Keratinocyte (primary cell): ENCODE data around the gene KIF1C. TPM values are rescaled to one million over a fixed set of nuclear protein-coding genes. Genes with fewer than 3 reads are reported as not detected.
A peak's percentile ranks its signal among the peaks of the same experiment; 100 is the strongest.

Experiments
- DNase-seq: peaks from one replicate; pipeline ENCODE4 v3.0.0-alpha.2; 2011; ENCODE audit warnings: low read depth, missing footprints, low spot score
- FAIRE-seq: peaks from 2 replicates; lab custom pipeline; 2011; peaks lifted over from hg19 to GRCh38; lab: Jason Lieb, UNC
- H2AFZ ChIP-seq: 2 replicates; pipeline ENCODE4 v1.6.0; 2012; ENCODE audit warnings: low read length, control low read depth, inconsistent platforms; ENCODE audit not compliant: control insufficient read depth
- H3K27ac ChIP-seq: 2 replicates; pipeline ENCODE4 v1.5.1; 2011; ENCODE audit warnings: low read length; ENCODE audit not compliant: control insufficient read depth, insufficient read depth
- H3K27me3 ChIP-seq: 3 replicates; pipeline ENCODE4 v1.6.0; 2011; ENCODE audit warnings: low read length; ENCODE audit not compliant: control insufficient read depth, insufficient read depth; ENCODE audit errors: extremely low read depth
- H3K36me3 ChIP-seq, 2 experiments: 2 replicates in 1 of 2; 3 replicates in 1 of 2; pipeline ENCODE4 v1.5.1; 2011; ENCODE audit warnings: low read length in 2 of 2, mild to moderate bottlenecking in 1 of 2; ENCODE audit not compliant: control insufficient read depth in 2 of 2, insufficient read depth in 2 of 2; ENCODE audit errors: extremely low read depth in 1 of 2
- H3K4me1 ChIP-seq: 3 replicates; pipeline ENCODE4 v1.5.1; 2011; ENCODE audit warnings: low read length; ENCODE audit not compliant: control insufficient read depth, insufficient read depth; ENCODE audit errors: extremely low read depth
- H3K4me2 ChIP-seq: 3 replicates; pipeline ENCODE4 v1.6.0; 2011; ENCODE audit warnings: low read depth, low read length; ENCODE audit not compliant: control insufficient read depth, insufficient read depth; ENCODE audit errors: extremely low read depth
- H3K4me3 ChIP-seq, 3 experiments: fragments of 200-600 bp in 1 of 3; sonication (generic) in 1 of 3; 2 replicates in 2 of 3; 3 replicates in 1 of 3; pipeline ENCODE4 v1.5.1; 2011 to 2016; ENCODE audit warnings: low read length in 3 of 3, mild to moderate bottlenecking in 3 of 3, control low read depth in 2 of 3, inconsistent platforms in 1 of 3, low read depth in 1 of 3, mixed read lengths in 1 of 3, mixed run types in 1 of 3, moderate library complexity in 1 of 3; ENCODE audit not compliant: control insufficient read depth in 2 of 3, insufficient read depth in 2 of 3; ENCODE audit errors: extremely low read depth in 1 of 3
- H3K79me2 ChIP-seq: 2 replicates; pipeline ENCODE4 v1.6.0; 2012; ENCODE audit warnings: low read length; ENCODE audit not compliant: control insufficient read depth, insufficient read depth
- H3K9ac ChIP-seq: 3 replicates; pipeline ENCODE4 v1.6.0; 2011; ENCODE audit warnings: low read length; ENCODE audit not compliant: control insufficient read depth, insufficient read depth; ENCODE audit errors: extremely low read depth
- H3K9me1 ChIP-seq: 3 replicates; pipeline ENCODE4 v1.6.0; 2011; ENCODE audit warnings: low read length; ENCODE audit not compliant: control insufficient read depth, insufficient read depth; ENCODE audit errors: extremely low read depth
- H3K9me3 ChIP-seq: 2 replicates; pipeline ENCODE4 v1.5.1; 2012; ENCODE audit warnings: low read depth, low read length; ENCODE audit not compliant: control insufficient read depth
- H4K20me1 ChIP-seq: 3 replicates; pipeline ENCODE4 v1.6.0; 2011; ENCODE audit warnings: low read length; ENCODE audit not compliant: control insufficient read depth, insufficient read depth; ENCODE audit errors: extremely low read depth
- EZH2 ChIP-seq: IDR thresholded peaks from one replicate; pipeline ENCODE4 v1.6.1; 2012; ENCODE audit warnings: inconsistent platforms, mild to moderate bottlenecking, low read length, moderate library complexity
- dilution Hi-C: fragments of 300-500 bp; cut with MboI; formaldehyde crosslinking; loops from one replicate; pipeline ENCODE4 v1.7.0; 2020; ENCODE audit warnings: low sequenced_read_pairs; ENCODE audit not compliant: extremely low pct_ligation_motif_present
- polyA minus RNA-seq, 3 experiments: library from RNA; depleted of rRNA, polyadenylated mRNA; stranded (reverse); fragments of >200 nt; gene quantifications; 1 replicate in 1 of 3; 2 replicates in 1 of 3; 3 replicates in 1 of 3; pipeline ENCODE4 v1.2.3, GENCODE V29; 2011
- polyA plus RNA-seq, 5 experiments: library from polyadenylated mRNA; depleted of rRNA in 3 of 5; stranded (reverse) in 3 of 5; stranded (forward) in 1 of 5; unstranded in 1 of 5; fragments of >200 nt; gene quantifications; 1 replicate in 1 of 5; 2 replicates in 3 of 5; 3 replicates in 1 of 5; pipeline versions ENCODE4 v1.2.1 to v1.2.3, GENCODE V29; 2011 to 2012; ENCODE audit warnings: missing spikeins in 2 of 5, low read depth in 1 of 5, low replicate concordance in 1 of 5
- TF ChIP-seq, protein P1 (sequence below), 3 experiments: IDR thresholded peaks in 1 of 3; conservative IDR thresholded peaks in 1 of 3; optimal IDR thresholded peaks in 1 of 3; 2 replicates in 2 of 3; 3 replicates in 1 of 3; pipeline versions ENCODE3 to v1.5.1; 2011; ENCODE audit warnings: low read length in 3 of 3, mild to moderate bottlenecking in 3 of 3, moderate library complexity in 2 of 3, control low read depth in 1 of 3, inconsistent platforms in 1 of 3; ENCODE audit not compliant: insufficient read depth in 2 of 3; ENCODE audit errors: extremely low read depth in 1 of 3

The KIF1C gene
- 85.3 to 93.7 TPM (median 91.1 TPM) in 3 replicates for polyA plus RNA-seq
- 309 TPM for polyA plus RNA-seq (2011; ENCODE audit: low read depth)
- polyA plus RNA-seq (2011; cell fraction: cytosol; rRNA removed) = 71.2 and 118 TPM in 2 replicates
- polyA plus RNA-seq (2011; cell fraction: nucleus; rRNA removed) = 119 and 120 TPM in 2 replicates
- polyA plus RNA-seq (2012; ENCODE audit: low replicate concordance) = 97.7 and 137 TPM in 2 replicates
- 123 to 148 TPM (median 136 TPM) in 3 replicates for polyA minus RNA-seq
- polyA minus RNA-seq (2011; cell fraction: cytosol; rRNA and poly(A)+ RNA removed) = 138 TPM
- 49.5 and 67.5 TPM in 2 replicates for polyA minus RNA-seq (2011; cell fraction: nucleus; rRNA and poly(A)+ RNA removed)

DNA sequence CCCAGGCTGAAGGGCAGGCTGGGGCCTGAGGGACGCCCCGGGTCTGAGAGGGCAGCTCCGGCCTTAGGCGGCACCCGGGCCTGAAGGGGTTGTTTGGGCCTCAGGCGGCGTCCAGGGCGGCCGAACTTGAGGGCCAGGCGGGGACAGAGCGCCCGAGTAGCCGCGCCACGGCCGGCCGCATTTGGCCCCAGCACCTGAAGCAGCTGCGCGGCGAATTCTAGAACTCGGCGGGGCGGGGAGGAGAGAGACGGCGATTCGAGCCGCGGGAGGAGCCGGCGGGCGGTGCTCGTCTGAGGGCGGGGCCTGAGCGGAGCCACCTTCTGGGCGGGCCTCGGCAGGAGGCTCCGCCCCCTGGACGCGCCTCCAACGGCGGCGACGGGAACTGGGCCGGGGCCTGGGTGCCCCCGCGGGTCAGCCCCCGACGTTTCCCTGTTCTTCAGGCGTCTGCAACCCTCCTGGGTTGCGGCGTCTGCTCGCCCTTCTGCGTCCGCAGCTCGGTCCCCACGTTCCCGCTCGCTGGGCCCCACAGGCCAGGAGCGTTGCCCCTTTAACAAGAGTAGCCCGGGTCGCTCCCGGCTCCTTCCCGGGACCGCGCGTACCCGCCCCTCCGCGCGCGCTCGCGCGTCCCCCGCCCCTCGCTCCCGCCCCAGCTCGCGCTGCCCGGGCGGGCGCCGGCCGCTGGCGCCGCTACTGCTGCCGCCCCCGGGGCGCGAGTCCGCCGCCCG is at the start of gene KIF1C, which contains the start of gene INCA1:
TSS of gene KIF1C (plus strand) at position 649 of the 725 bp plus-strand sequence. CDS start 2,297 bp downstream, outside the sequence.
TSS of gene INCA1 (minus strand) at position 221 of the 725 bp plus-strand sequence. CDS start 3,085 bp downstream, outside the sequence.
- Histone ChIP-seq H3K36me3 (peaks cover 20 to 28% of the 10 kb centered on the region in 2 experiments), H3K9me1 (no peaks in the 10 kb centered on the region), H3K9me3 (no peaks in the 10 kb centered on the region), H3K27ac (peak within 1 kb of the TSS; percentile 66), H3K79me2 (peaks cover 39% of the 10 kb centered on the region), H3K4me2 (peak within 1 kb of the TSS; percentile 81), H3K27me3 (no peaks in the 10 kb centered on the region), H3K4me1 (peaks cover 16% of the 10 kb centered on the region), H2AFZ (peak within 1 kb of the TSS; percentile 89), H3K4me3 (peak within 1 kb of the TSS; percentile 92 to 99 (median 97)), H4K20me1 (peaks cover 3% of the 10 kb centered on the region), H3K9ac (peak within 1 kb of the TSS; percentile 86)
- DNase-seq = peak; percentile 25
- TF ChIP-seq EZH2 = no peak
- TF ChIP-seq, protein P1, sequence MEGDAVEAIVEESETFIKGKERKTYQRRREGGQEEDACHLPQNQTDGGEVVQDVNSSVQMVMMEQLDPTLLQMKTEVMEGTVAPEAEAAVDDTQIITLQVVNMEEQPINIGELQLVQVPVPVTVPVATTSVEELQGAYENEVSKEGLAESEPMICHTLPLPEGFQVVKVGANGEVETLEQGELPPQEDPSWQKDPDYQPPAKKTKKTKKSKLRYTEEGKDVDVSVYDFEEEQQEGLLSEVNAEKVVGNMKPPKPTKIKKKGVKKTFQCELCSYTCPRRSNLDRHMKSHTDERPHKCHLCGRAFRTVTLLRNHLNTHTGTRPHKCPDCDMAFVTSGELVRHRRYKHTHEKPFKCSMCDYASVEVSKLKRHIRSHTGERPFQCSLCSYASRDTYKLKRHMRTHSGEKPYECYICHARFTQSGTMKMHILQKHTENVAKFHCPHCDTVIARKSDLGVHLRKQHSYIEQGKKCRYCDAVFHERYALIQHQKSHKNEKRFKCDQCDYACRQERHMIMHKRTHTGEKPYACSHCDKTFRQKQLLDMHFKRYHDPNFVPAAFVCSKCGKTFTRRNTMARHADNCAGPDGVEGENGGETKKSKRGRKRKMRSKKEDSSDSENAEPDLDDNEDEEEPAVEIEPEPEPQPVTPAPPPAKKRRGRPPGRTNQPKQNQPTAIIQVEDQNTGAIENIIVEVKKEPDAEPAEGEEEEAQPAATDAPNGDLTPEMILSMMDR (optimal IDR thresholded peaks at IDR 0.05 in 1 of 3, IDR thresholded peaks at IDR 0.05 in 1 of 3, conservative IDR thresholded peaks at IDR 0.05 in 1 of 3; ENCODE audit: extremely low read depth in 1 of 3, insufficient read depth in 2 of 3, low read length in 3 of 3) = no peak
- dilution Hi-C loops = no loop called here
- no peak for FAIRE-seq

DNA sequence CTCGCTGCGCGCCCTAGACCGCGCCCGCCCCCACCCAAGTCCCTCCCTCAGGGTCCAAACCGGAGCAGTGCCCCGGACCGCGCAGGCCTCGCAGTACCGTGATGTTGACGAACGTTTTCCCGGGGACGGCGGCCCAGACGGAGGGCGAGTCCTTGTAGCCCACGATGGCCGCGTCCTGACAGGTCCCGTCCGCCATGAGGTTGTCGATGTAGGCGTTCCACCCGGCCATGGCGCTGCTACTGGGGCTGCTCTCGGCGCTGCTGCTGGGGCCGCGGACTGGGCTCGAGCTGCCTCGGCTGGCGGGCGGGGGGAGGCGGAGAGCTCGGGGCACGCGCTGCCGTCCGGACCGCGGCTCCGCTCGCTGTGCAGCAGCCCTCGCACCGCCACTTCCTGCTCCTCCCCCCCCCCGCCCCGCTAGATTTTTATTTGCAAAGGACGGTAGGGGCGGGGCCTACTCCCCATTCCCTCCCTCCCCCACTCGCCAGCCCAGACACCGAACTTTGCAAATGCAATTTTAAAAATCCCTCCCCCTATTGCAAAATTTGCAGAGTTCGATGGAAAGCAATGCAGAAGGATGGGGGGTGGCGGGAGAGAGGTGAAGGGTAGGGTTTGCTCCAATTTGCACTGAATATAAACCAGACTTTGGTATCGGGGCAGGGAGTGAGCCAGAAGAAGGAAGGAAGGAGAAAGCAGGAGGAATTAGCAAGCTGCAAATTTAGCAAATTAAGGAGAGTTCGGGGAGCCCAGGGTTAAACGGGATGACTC is 49.4 kb upstream of the KIF1C start, which contains the start of gene PFN1:
TSS of gene PFN1 (minus strand) at position 365 of the 765 bp plus-strand sequence. CDS start at position 229, 136 bp downstream.
- Histone ChIP-seq H3K4me1 (peaks cover 39% of the 10 kb centered on the region), H3K9me3 (no peaks in the 10 kb centered on the region), H3K4me2 (peak within 1 kb of the TSS; percentile 89), H3K9ac (peak within 1 kb of the TSS; percentile 94), H3K27ac (peak within 1 kb of the TSS; percentile 98), H3K36me3 (peaks cover 17 to 24% of the 10 kb centered on the region in 2 experiments), H3K9me1 (peaks cover 1% of the 10 kb centered on the region), H3K79me2 (peaks cover 33% of the 10 kb centered on the region), H4K20me1 (peaks cover 15% of the 10 kb centered on the region), H3K27me3 (no peaks in the 10 kb centered on the region), H3K4me3 (peak within 1 kb of the TSS; percentile 96 to 99 (median 97)), H2AFZ (peak within 1 kb of the TSS; percentile 51)
- dilution Hi-C loops = loop anchor here (10.0 kb wide), 1 partner anchor 56 kb away; no protein-coding TSS in a partner anchor
- no peak for TF ChIP-seq EZH2
- TF ChIP-seq, protein P1 (optimal IDR thresholded peaks at IDR 0.05 in 1 of 3, IDR thresholded peaks at IDR 0.05 in 1 of 3, conservative IDR thresholded peaks at IDR 0.05 in 1 of 3; ENCODE audit: extremely low read depth in 1 of 3, insufficient read depth in 2 of 3, low read length in 3 of 3) = no peak
- FAIRE-seq (no peak), DNase-seq (no peak)
